HG02610 (cell line): ENCODE measurements around the gene DGKI.
"Not testable (repeated sequence)": the region's sequence is repeated elsewhere in the genome, so short reads cannot be mapped to it uniquely, and the experiment has no call there.

ENCODE experiments used
- ATAC-seq: cut with Tn5 transposase; IDR thresholded peaks from one replicate; pipeline ENCODE4 v1.9.1; 2021; ENCODE audit warnings: mild to moderate bottlenecking, moderate library complexity; ENCODE audit not compliant: unreplicated experiment

The DGKI gene

GRCh38 chr7:137747359-137748031, 99.3 kb downstream of the DGKI start:
- no peak for ATAC-seq

- no peak for ATAC-seq
Measured at GRCh38 chr7:137743021-137743420, 103.8 kb downstream of the DGKI start.

GRCh38 chr7:137742051-137742450, 104.7 kb downstream of the DGKI start:
- ATAC-seq = no peak

GRCh38 chr7:137741443-137741842, 105.3 kb downstream of the DGKI start:
- ATAC-seq = no peak

GRCh38 chr7:137734221-137734620, 112.6 kb downstream of the DGKI start:
- no peak for ATAC-seq

GRCh38 chr7:137732168-137732567, 114.6 kb downstream of the DGKI start:
- no peak for ATAC-seq

- ATAC-seq = no peak
Measured at GRCh38 chr7:137731436-137731835, 115.3 kb downstream of the DGKI start.

GRCh38 chr7:137728426-137728825, 118.3 kb downstream of the DGKI start:
- ATAC-seq = no peak

- ATAC-seq = no peak
Measured at GRCh38 chr7:137727413-137727812, 119.4 kb downstream of the DGKI start.

- ATAC-seq = no peak
Measured at GRCh38 chr7:137718355-137718754, 128.4 kb downstream of the DGKI start.

GRCh38 chr7:137717811-137718271, 128.9 kb downstream of the DGKI start:
- ATAC-seq = no peak

GRCh38 chr7:137717045-137717444, 129.7 kb downstream of the DGKI start:
- no peak for ATAC-seq

- ATAC-seq = no peak
Measured at GRCh38 chr7:137716061-137716460, 130.7 kb downstream of the DGKI start.

GRCh38 chr7:137715533-137715932, 131.2 kb downstream of the DGKI start:
- ATAC-seq = no peak

- ATAC-seq = no peak
Measured at GRCh38 chr7:137715121-137715520, 131.7 kb downstream of the DGKI start.

GRCh38 chr7:137706330-137706729, 140.4 kb downstream of the DGKI start:
- not testable (repeated sequence) for ATAC-seq

- no peak for ATAC-seq
Measured at GRCh38 chr7:137704723-137705122, 142.1 kb downstream of the DGKI start.

GRCh38 chr7:137703291-137704010, 143.3 kb downstream of the DGKI start:
- ATAC-seq = no peak

GRCh38 chr7:137696988-137697387, 149.8 kb downstream of the DGKI start:
- no peak for ATAC-seq

- no peak for ATAC-seq
Measured at GRCh38 chr7:137696376-137696775, 150.4 kb downstream of the DGKI start.

GRCh38 chr7:137695942-137696341, 150.8 kb downstream of the DGKI start:
- ATAC-seq = no peak

- no peak for ATAC-seq
Measured at GRCh38 chr7:137695494-137695893, 151.3 kb downstream of the DGKI start.
